NB4 (cell line): ENCODE data around the gene GFRA4.

Source experiments
- DNase-seq: peaks from one replicate; pipeline ENCODE4 v3.0.0; 2010; ENCODE audit warnings: low read depth
- H3K4me3 ChIP-seq: one replicate; pipeline ENCODE4 v1.5.1; 2011; ENCODE audit warnings: mild to moderate bottlenecking, low read depth, low read length, moderate library complexity
- MYC ChIP-seq: IDR thresholded peaks from 2 replicates; pipeline ENCODE4 v1.6.1; 2011; ENCODE audit warnings: low read depth, low read length
- POLR2A ChIP-seq: IDR thresholded peaks from 2 replicates; pipeline ENCODE4 v1.6.1; 2011; ENCODE audit warnings: mild to moderate bottlenecking; ENCODE audit not compliant: insufficient read length; ENCODE audit errors: extremely low read depth
- TF ChIP-seq, protein P1 (sequence below): IDR thresholded peaks from one replicate; pipeline ENCODE4 v1.5.1; 2012; ENCODE audit warnings: low read depth, low read length
- TF ChIP-seq, protein P2 (sequence below): IDR thresholded peaks from 2 replicates; pipeline ENCODE4 v1.6.1; 2011; ENCODE audit warnings: low read depth, low read length

GFRA4 gene

DNA sequence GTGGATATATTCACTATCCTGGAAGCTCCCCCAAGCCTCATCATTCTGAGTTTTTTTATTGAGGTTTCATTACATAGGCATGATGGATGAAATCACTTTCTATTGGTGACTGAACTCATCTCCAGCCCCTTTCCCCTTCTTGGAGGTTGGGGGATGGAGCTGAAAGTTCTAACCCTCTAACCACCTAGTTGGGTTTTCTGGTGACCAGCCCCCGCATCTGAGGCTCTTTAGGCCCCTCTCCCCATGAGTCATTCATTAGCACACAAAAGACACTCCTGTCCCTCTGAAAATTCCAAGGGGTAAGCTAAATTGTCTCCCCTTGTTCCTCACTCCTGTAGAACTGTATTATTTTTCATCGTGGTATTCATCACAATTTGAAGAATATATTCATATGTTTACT is 33.3 kb downstream of the GFRA4 start:
- peak; percentile 43 for DNase-seq
- no peak overlapping the region for H3K4me3 ChIP-seq
- TF ChIP-seq, protein P1, sequence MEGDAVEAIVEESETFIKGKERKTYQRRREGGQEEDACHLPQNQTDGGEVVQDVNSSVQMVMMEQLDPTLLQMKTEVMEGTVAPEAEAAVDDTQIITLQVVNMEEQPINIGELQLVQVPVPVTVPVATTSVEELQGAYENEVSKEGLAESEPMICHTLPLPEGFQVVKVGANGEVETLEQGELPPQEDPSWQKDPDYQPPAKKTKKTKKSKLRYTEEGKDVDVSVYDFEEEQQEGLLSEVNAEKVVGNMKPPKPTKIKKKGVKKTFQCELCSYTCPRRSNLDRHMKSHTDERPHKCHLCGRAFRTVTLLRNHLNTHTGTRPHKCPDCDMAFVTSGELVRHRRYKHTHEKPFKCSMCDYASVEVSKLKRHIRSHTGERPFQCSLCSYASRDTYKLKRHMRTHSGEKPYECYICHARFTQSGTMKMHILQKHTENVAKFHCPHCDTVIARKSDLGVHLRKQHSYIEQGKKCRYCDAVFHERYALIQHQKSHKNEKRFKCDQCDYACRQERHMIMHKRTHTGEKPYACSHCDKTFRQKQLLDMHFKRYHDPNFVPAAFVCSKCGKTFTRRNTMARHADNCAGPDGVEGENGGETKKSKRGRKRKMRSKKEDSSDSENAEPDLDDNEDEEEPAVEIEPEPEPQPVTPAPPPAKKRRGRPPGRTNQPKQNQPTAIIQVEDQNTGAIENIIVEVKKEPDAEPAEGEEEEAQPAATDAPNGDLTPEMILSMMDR: no peak
- TF ChIP-seq MYC: no peak
- TF ChIP-seq, protein P2, sequence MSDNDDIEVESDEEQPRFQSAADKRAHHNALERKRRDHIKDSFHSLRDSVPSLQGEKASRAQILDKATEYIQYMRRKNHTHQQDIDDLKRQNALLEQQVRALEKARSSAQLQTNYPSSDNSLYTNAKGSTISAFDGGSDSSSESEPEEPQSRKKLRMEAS: no peak
- no peak for TF ChIP-seq POLR2A

DNA sequence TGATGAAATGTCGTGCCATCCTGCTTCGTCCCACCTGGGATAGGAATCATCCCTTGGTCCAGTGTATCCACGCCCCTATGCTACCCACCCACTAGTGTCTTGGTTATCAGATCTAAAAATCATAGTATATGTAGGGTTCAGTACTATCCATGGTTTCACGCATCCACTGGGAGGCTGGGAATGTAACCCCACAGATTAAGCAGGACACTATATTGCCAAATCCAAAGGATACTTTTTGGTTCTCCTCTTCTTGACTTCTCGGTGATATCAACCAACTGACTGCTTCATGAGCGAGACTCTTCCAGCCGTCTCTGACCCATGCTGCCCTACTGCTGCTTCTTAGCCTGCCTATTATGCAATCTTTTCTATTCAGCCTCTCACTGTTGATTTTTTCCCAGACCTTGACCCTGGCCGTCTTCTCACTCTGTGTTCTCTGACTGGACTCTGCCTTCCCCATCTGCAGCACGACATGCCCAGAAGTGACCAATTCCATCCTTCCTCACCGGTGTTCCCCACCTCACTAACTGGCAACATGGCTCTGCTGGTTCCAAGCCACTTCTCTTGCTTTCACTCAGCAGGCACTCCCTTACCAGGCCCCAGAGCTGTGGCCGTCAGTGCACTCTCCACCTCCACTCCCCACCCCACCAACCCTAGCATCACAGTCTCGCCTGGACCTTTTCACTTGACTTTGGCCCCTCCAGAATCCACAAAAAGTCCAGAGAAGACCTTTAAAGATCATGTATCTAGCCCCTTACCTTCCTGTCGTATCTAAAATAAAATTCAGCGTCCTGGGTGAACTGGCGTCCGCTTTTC is 34.5 kb downstream of the GFRA4 start:
- no peak for DNase-seq
- TF ChIP-seq MYC (no peak), POLR2A (no peak)
- TF ChIP-seq, protein P1: no peak
- TF ChIP-seq, protein P2: no peak
- H3K4me3 ChIP-seq: no peak overlapping the region

DNA sequence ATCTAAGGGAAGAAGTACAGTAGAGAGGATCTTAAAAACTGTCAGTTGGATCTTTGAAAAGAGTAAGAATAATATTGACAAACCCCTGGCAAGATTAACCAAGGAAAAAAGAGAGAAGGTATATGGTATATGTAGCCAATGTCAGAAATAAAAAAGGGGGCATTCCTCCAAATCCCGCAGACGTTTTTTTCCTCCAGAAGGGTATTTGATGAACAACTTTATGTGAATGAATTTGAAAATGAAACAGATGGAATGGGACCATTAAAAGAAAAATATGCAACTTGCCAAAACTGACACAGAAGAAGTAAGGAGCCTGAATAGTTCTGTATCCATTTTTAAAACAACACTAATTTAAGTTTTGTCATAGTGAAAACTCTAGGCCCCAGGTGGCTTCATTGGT is 35.7 kb downstream of the GFRA4 start:
- DNase-seq: no peak
- H3K4me3 ChIP-seq: no peak overlapping the region
- TF ChIP-seq POLR2A (no peak), MYC (no peak)
- TF ChIP-seq, protein P2: no peak
- TF ChIP-seq, protein P1: no peak

DNA sequence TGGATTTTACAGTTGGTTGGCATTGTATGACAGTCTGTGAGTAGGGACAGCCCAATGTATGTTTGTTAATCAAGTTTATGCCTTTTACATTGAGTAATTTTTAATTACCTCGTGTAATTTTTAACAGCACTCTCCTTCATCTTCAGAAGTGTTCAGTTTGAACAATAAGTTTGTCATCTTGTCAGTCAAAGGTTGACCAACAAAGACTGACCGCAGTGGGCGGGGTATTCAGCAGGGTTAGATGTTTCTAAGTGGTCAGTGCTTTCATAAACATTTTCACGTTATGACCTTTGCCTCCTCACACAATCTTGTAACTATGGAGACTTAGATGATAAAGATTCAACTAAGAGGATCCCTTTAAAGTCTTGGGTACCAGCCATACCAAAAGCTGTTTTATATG is 40.8 kb downstream of the GFRA4 start:
- no peak for DNase-seq
- no peak overlapping the region for H3K4me3 ChIP-seq
- TF ChIP-seq, protein P2: no peak
- TF ChIP-seq MYC (no peak), POLR2A (no peak)
- TF ChIP-seq, protein P1: no peak

DNA sequence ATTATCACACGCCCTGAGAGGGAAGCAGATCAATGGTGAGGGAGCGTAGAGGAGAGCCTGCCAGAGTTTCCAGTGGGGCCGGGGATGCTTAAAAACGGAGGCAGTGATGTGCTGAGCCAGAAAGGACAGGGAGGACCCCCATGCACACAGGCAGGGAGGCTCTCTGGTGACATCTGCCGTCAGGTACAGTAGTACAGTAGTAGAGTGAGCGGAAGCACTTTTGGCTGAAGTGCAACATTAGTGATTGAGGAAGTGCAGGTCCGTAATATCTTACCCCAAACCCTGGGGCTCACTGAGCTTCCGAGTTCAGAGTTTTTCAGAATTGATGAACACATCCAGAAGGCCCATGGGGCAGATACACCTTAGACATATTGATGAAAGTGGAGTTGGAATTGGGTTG is 42.1 kb downstream of the GFRA4 start:
- TF ChIP-seq POLR2A: no peak
- no peak for TF ChIP-seq MYC
- TF ChIP-seq, protein P1: no peak
- TF ChIP-seq, protein P2: no peak
- no peak for DNase-seq

More for the DNA sequence above, 42.1 kb downstream of the GFRA4 start:
- H3K4me3 ChIP-seq: no peak overlapping the region
